Amygdala (tissue), 56 donors: Measurements from ENCODE around the gene ARHGAP29.

ENCODE experiments used
- DNase-seq, 56 donors: peaks; one replicate each; lab custom pipeline; 2025; lab: John Stamatoyannopoulos, UW

Gene ARHGAP29

DNA sequence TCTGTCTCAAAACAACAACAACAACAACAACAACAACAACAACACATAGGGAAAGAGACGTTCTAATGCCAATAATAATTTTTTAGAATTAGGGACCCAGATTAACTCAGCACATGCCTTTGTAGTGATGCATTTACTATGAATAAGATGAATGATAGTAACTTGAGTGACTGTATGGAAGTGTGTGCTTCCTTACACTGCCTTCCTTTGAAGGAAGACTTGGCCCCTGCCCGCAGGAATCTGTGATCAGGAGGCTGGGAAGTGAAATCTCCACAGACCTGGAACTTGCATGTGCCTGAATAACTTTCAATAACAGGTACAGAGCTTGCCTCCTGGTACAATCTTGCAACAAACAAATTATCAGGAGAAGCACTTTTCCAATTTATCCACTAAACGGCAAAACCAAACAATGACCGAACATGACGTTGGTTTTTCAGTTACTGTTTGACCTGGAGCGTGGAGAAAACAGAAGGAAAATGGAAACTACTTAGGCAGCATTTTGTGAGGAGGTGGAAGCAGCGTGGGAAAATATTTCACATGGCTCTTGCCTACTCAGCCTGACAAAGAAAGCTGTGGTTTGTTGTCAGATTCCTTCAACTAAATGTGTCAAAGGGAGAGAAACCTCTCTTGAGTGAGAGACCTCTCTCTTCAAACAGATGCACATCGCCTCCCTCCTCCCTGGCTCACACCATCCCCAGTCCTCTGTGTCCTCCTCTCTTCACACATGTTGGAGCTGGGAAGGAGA lies 106.4 kb downstream of the ARHGAP29 start:
- DNase-seq: no peak

DNA sequence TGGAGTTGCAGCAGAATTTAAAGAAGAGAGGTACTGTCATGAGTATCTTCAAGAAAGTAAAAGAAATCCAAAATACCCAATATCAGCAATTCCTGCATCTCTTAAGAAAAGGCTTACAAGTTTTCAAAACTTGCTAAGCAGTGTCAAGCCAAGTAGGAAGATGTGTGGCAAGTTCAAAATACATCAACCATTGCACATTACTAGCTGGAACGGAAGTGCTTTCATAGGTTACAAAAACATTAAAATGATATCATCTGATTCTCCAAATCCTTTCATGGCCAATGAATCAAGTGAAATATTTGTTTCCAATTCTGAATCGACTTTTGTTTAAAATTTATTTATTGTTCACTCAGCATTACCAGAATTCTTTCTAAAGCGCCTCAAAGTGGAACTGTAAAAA lies 110.7 kb downstream of the ARHGAP29 start:
- no peak for DNase-seq

DNA sequence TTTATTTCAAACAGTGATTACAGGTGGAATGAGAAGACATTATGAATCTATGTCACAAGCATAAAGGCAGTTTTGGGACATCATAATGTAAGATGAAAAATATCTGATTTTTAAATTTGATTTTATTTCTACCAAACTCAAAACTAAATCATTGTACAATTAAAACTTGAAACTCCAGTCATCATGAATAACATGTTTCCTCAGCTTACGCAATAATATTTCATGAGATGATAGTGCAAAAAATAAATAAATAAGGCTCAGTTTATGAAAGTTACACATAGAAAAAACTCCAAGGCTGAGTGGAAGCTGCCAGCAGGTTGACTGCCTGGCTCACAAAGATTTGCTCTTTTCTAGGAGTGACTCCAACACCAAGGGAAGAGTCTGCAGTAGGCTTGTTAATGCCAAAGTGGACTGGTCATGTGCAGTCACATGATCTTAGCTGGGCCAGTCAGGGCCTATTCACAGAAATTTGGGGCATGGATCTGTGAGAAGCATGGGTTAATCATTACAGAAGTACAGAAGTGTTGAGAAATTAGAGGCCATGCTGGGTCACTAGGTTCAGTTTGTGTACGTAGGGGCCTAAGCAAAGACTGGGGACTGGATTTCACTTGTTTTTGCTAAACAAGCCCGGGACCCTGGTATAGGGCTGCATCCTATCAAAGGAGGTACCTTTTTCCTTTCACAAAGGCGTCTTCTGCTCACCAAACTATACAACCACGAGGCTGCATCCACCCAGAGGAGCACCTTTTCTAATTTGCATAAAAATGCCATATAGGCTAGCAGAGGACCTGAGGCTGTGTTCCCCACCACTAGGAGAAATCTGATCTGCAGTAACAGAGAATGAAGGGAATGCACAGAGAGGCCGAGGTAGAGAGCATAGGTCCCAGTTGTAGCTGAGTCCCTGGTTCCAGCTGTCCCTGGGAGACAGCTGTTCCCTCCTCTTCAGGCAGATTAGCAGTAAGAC lies 111.6 kb downstream of the ARHGAP29 start:
- no peak for DNase-seq

DNA sequence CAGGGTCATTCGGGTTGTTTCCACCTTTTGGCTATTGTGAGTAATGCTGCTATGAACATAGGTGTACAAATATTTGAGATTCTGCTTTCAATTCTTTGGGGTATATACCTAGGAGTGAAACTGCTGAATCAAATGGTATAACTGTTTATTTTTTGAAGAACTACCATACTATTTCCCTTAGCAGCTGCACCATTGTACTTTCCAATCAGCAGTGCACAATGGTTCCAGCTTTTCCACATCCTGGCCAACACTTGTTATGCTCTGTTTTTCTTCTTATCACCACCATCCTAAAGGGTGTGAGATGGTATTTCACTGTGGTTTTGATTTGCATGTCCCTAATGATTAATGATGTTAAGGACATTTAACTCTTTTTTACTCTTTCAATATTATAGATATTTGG lies 112.8 kb downstream of the ARHGAP29 start:
- no peak for DNase-seq

DNA sequence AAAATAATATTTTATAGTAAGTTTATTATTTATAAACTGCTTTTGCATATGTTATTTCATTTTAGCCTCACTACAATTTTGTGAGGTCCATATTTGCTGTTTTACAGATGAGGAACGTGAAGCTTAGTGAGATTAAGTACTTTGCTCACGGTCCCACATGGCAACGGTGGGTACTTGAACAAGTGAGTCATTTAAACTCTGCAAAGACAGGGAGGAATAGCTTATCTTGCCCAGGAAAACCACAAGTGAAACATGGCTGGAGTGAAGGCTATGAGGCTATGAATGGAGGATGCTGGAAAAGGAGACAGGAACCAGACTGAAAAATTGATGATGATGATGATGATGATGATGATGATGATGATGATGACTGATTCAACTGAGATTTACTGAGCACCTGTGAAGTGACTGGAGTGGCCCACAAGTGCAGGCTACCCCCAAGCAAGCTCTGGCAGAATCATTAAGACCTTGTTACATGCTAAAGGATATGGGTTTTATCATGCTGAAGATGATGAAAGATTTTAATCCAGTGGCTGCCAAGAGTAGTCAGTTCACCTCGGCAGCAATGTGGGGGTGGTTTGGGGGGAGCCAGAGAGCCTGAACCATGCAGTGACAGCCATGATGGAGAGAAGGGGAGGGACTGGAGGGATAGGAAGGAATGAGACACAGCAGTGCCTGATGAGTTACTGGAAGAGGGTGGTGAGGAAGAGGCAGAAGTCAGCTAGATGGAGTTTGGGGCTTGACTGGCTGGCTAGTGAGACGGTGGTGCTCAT lies 115.0 kb downstream of the ARHGAP29 start:
- DNase-seq: no peak
